GM19463 (cell line): ENCODE measurements around the gene SMCR8.
A peak's percentile ranks its signal among the peaks of the same experiment; 100 is the strongest.
"Not testable (repeated sequence)": the region's sequence is repeated elsewhere in the genome, so short reads cannot be mapped to it uniquely, and the experiment has no call there.

Experiments used
- ATAC-seq: cut with Tn5 transposase; IDR thresholded peaks from one replicate; pipeline ENCODE4 v1.9.1; 2021; ENCODE audit warnings: mild to moderate bottlenecking, moderate library complexity; ENCODE audit not compliant: unreplicated experiment

SMCR8 gene

GRCh38 chr17:18353541-18353940 is 38.4 kb downstream of the SMCR8 start:
- ATAC-seq = no peak

- ATAC-seq = no peak
Observed at GRCh38 chr17:18356624-18357023, 41.5 kb downstream of the SMCR8 start.

GRCh38 chr17:18360518-18360917 is 45.4 kb downstream of the SMCR8 start:
- ATAC-seq = no peak

- no peak for ATAC-seq
Observed at GRCh38 chr17:18361837-18362697, 47.0 kb downstream of the SMCR8 start.

- ATAC-seq = no peak
Observed at GRCh38 chr17:18362698-18363100, 47.6 kb downstream of the SMCR8 start.

GRCh38 chr17:18363101-18364049 is 48.3 kb downstream of the SMCR8 start, which contains the start of gene SHMT1:
TSS of gene SHMT1 (minus strand) at chr17:18363550. CDS start at chr17:18355981, 7,569 bp downstream.
- peak; percentile 97 for ATAC-seq

- no peak for ATAC-seq
Observed at GRCh38 chr17:18364166-18364565, 49.1 kb downstream of the SMCR8 start.

GRCh38 chr17:18368946-18369345 is 53.9 kb downstream of the SMCR8 start:
- ATAC-seq = no peak

- no peak for ATAC-seq
Observed at GRCh38 chr17:18370761-18371160, 55.7 kb downstream of the SMCR8 start.

- ATAC-seq = no peak
Observed at GRCh38 chr17:18371455-18371854, 56.4 kb downstream of the SMCR8 start.

GRCh38 chr17:18373181-18373580 is 58.1 kb downstream of the SMCR8 start:
- ATAC-seq = not testable (repeated sequence)

- no peak for ATAC-seq
Observed at GRCh38 chr17:18374216-18374615, 59.1 kb downstream of the SMCR8 start.
